B cell (primary cell): Measurements from ENCODE around the gene CACNA2D1. TPM values are rescaled to one million over a fixed set of nuclear protein-coding genes. Genes with fewer than 3 reads are reported as not detected.

ENCODE experiments used
- ATAC-seq: fragments of 200-7000 bp; cut with Tn5 transposase; one replicate; pipeline ENCODE4 v1.10.0; 2021; ENCODE audit warnings: low read depth, mild to moderate bottlenecking, moderate number of reproducible peaks, moderate library complexity
- CTCF ChIA-PET: fragments of 350-600 bp; sonication (Branson Sonifier 250); formaldehyde crosslinking; loops from one replicate; lab custom pipeline; 2021; ENCODE audit warnings: antibody characterized with exemption, inconsistent platforms; lab: Charles Lee
- POLR2A ChIA-PET: fragments of 350-600 bp; sonication (Branson Sonifier 250); formaldehyde crosslinking; loops from one replicate; lab custom pipeline; 2021; ENCODE audit warnings: antibody characterized with exemption; lab: Charles Lee
- DNase-seq: peaks from one replicate; pipeline ENCODE4 v3.0.0; 2013
- H2AFZ ChIP-seq: 2 replicates; pipeline ENCODE4 v1.6.1; 2012; ENCODE audit warnings: mild to moderate bottlenecking, low read depth, low read length; ENCODE audit not compliant: insufficient read depth, poor library complexity, severe bottlenecking
- H3K27ac ChIP-seq, 2 donors: 1 replicate in 1 of 2; 2 replicates in 1 of 2; pipeline ENCODE4 v1.5.1; 2012 to 2013; ENCODE audit warnings: low read length in 2 of 2, mild to moderate bottlenecking in 2 of 2, moderate library complexity in 1 of 2
- H3K27me3 ChIP-seq, 4 experiments: fragments of 200-600 bp in 1 of 4; sonication (generic) in 1 of 4; replicated peaks in 1 of 4; 1 replicate in 2 of 4; 2 replicates in 2 of 4; pipeline versions ENCODE4 v1.6.1 to v1.7.0; 2013 to 2016; ENCODE audit warnings: low read length in 3 of 4, mild to moderate bottlenecking in 2 of 4, mixed read lengths in 1 of 4, moderate library complexity in 1 of 4; ENCODE audit not compliant: insufficient read depth in 4 of 4, control insufficient read depth in 3 of 4; ENCODE audit errors: control extremely low read depth in 1 of 4
- H3K36me3 ChIP-seq, 2 experiments: replicated peaks in 1 of 2; 1 replicate in 1 of 2; 2 replicates in 1 of 2; pipeline versions ENCODE4 v1.6.1 to v1.7.1; 2013; ENCODE audit warnings: low read length in 1 of 2; ENCODE audit not compliant: insufficient read depth in 2 of 2, control insufficient read depth in 1 of 2; ENCODE audit errors: control extremely low read depth in 1 of 2, extremely low read depth in 1 of 2
- H3K4me1 ChIP-seq, 2 donors: fragments of 200-600 bp in 1 of 2; sonication (generic) in 1 of 2; 1 replicate in 1 of 2; 2 replicates in 1 of 2; pipeline versions ENCODE4 v1.5.1 to v1.6.1; 2013 to 2017; ENCODE audit warnings: low read length in 2 of 2; ENCODE audit not compliant: control insufficient read depth in 2 of 2, insufficient read depth in 2 of 2
- H3K4me2 ChIP-seq: replicated peaks from 2 replicates; pipeline ENCODE3; 2012; ENCODE audit warnings: mild to moderate bottlenecking, low read depth, low read length; ENCODE audit not compliant: poor library complexity, severe bottlenecking
- H3K4me3 ChIP-seq, 5 experiments: fragments of 200-600 bp in 1 of 5; sonication (generic) in 1 of 5; 1 replicate in 3 of 5; 2 replicates in 2 of 5; pipeline versions ENCODE4 v1.5.1 to v1.7.0; 2011 to 2016; ENCODE audit warnings: low read length in 4 of 5, mild to moderate bottlenecking in 4 of 5, low read depth in 2 of 5, control low read depth in 1 of 5, moderate library complexity in 1 of 5; ENCODE audit not compliant: insufficient read depth in 1 of 5; ENCODE audit errors: control extremely low read depth in 1 of 5, extremely low read depth in 1 of 5
- H3K79me2 ChIP-seq: fragments of 200-600 bp; sonication (generic); one replicate; pipeline ENCODE4 v1.6.0; 2016; ENCODE audit warnings: low read length; ENCODE audit not compliant: control insufficient read depth, insufficient read depth
- H3K9ac ChIP-seq: fragments of 200-600 bp; sonication (generic); 2 replicates; pipeline ENCODE4 v1.6.1; 2017; ENCODE audit warnings: mild to moderate bottlenecking, low read length, moderate library complexity
- H3K9me3 ChIP-seq, 3 donors: one replicate each; pipeline versions ENCODE4 v1.6.1 to v1.7.1; 2013; ENCODE audit warnings: low read length in 2 of 3; ENCODE audit not compliant: control insufficient read depth in 2 of 3, insufficient read depth in 1 of 3; ENCODE audit errors: control extremely low read depth in 1 of 3
- H4K20me1 ChIP-seq: 2 replicates; pipeline ENCODE4 v1.6.0; 2012; ENCODE audit warnings: mild to moderate bottlenecking, low read length; ENCODE audit not compliant: insufficient read depth, control insufficient read depth, poor library complexity, severe bottlenecking
- H3K27ac Mint-ChIP-seq: one replicate; pipeline ENCODE4 v1.8.0; 2021; ENCODE audit warnings: mixed read lengths
- H3K27me3 Mint-ChIP-seq: one replicate; pipeline ENCODE4 v1.8.0; 2021; ENCODE audit warnings: mixed read lengths
- H3K4me1 Mint-ChIP-seq: one replicate; pipeline ENCODE4 v1.8.0; 2021; ENCODE audit warnings: mixed read lengths
- H3K4me3 Mint-ChIP-seq: one replicate; pipeline ENCODE4 v1.8.0; 2021; ENCODE audit warnings: mixed read lengths
- H3K9me3 Mint-ChIP-seq: one replicate; pipeline ENCODE4 v1.8.0; 2022; ENCODE audit warnings: mixed read lengths; ENCODE audit not compliant: insufficient read depth
- EZH2 ChIP-seq: IDR thresholded peaks from 2 replicates; pipeline ENCODE4 v1.6.1; 2012; ENCODE audit warnings: borderline replicate concordance, low read depth, mild to moderate bottlenecking, moderate library complexity, low read length; ENCODE audit not compliant: insufficient read depth, poor library complexity, severe bottlenecking
- WGBS: methylation state at CpG from one replicate; pipeline ENCODE4 v1.1.5; 2013; ENCODE audit warnings: missing lambda C conversion rate; ENCODE audit not compliant: insufficient coverage; 5-methylcytosine and 5-hydroxymethylcytosine counted together
- intact Hi-C: fragments of 100-400 bp; cut with micrococcal nuclease; formaldehyde crosslinking; loops from one replicate; pipeline ENCODE4 v1.10.0; 2022
- polyA plus RNA-seq: library from polyadenylated mRNA; depleted of rRNA; stranded (reverse); fragments of >200 nt; gene quantifications from 2 replicates; pipeline ENCODE4 v1.2.3, GENCODE V29; 2012
- total RNA-seq, 2 donors: library from RNA; stranded (reverse); fragments of 120-200 nt in 1 of 2; gene quantifications; 1 replicate in 1 of 2; 2 replicates in 1 of 2; pipeline versions ENCODE4 v1.2.3 to v1.2.4, GENCODE V29; 2013 to 2022
- TF ChIP-seq, protein P1 (sequence below): fragments of 200-600 bp; IDR thresholded peaks from one replicate; pipeline ENCODE4 v1.8.0; 2022; ENCODE audit warnings: antibody characterized with exemption, mild to moderate bottlenecking

CACNA2D1 gene
- total and polyA plus RNA-seq, 2 donors (not counting 1 experiment from before 2014, with no cell fraction given), result not detected

DNA sequence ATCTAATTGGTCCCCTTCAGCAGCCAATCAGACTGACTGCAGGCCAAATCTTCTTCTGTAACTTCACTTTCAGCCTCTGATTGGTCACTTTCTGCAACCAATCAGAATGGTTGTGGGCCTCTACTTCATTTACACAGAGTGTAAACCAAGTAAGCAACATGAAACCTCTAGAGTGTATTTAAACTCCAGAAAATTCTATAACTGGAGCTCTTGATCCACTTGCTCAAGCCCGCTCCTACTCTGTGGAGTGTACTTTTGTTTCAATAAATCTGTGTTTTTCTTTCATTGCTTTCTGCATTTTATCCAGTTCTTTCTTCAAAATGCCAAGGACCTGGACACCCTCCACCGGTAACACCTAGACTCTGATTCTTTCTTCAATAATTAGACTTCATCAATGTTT is 319.1 kb downstream of the CACNA2D1 start:
- DNase-seq, result no peak
- H3K9ac ChIP-seq, result no peak overlapping the region
- peaks cover 0 to 4% (median 0%) of the 10 kb centered on the region in 3 donors for H3K9me3 ChIP-seq
- intact Hi-C loops, result no loop called here
- H3K79me2 ChIP-seq, result no peaks in the 10 kb centered on the region
- no peak overlapping the region for H2AFZ ChIP-seq
- TF ChIP-seq, protein P1, sequence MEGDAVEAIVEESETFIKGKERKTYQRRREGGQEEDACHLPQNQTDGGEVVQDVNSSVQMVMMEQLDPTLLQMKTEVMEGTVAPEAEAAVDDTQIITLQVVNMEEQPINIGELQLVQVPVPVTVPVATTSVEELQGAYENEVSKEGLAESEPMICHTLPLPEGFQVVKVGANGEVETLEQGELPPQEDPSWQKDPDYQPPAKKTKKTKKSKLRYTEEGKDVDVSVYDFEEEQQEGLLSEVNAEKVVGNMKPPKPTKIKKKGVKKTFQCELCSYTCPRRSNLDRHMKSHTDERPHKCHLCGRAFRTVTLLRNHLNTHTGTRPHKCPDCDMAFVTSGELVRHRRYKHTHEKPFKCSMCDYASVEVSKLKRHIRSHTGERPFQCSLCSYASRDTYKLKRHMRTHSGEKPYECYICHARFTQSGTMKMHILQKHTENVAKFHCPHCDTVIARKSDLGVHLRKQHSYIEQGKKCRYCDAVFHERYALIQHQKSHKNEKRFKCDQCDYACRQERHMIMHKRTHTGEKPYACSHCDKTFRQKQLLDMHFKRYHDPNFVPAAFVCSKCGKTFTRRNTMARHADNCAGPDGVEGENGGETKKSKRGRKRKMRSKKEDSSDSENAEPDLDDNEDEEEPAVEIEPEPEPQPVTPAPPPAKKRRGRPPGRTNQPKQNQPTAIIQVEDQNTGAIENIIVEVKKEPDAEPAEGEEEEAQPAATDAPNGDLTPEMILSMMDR, result no peak
- no peak for TF ChIP-seq EZH2
- H3K4me1 ChIP-seq, result no peaks in the 10 kb centered on the region
- no peaks in the 10 kb centered on the region for H3K4me1 Mint-ChIP-seq
- peaks cover 2% of the 10 kb centered on the region for H3K9me3 Mint-ChIP-seq
- H3K27ac ChIP-seq, result no peak overlapping the region
- H3K4me3 Mint-ChIP-seq, result no peak overlapping the region
- no peaks in the 10 kb centered on the region for H3K36me3 ChIP-seq
- no CpG with 5 or more reads among the region's 2 CpGs for WGBS
- no peaks in the 10 kb centered on the region for H3K27me3 Mint-ChIP-seq
- POLR2A ChIA-PET, result no interaction called here
- no peak overlapping the region for H3K27ac Mint-ChIP-seq
- ATAC-seq, result no peak
- no peaks in the 10 kb centered on the region for H3K27me3 ChIP-seq
- H3K4me2 ChIP-seq, result no peak overlapping the region
- H4K20me1 ChIP-seq, result no peaks in the 10 kb centered on the region
- CTCF ChIA-PET, result no interaction called here
- no peak overlapping the region for H3K4me3 ChIP-seq

DNA sequence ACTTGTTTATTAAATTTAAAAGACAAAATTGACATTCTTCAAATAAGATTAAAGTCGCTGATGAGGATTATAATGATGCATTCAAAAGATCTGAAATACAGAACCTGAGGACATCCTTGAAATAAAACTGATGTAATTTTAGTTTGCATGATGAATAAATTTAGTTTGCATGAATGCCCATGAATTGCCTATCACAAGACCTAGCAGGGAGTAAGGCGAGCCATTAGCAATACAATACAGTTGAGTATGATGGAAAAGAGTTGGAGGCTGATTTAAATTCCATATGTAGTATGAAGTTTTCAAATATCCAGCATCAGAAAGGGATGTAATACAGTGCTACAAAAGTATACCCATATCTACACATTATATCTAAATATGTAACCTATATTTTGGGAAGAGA is 321.3 kb downstream of the CACNA2D1 start:
- H3K79me2 ChIP-seq, result no peaks in the 10 kb centered on the region
- H3K4me3 ChIP-seq, result no peak overlapping the region
- Mint-ChIP-seq H3K9me3 (peaks cover 2% of the 10 kb centered on the region), H3K27ac (no peak overlapping the region), H3K27me3 (no peaks in the 10 kb centered on the region), H3K4me1 (no peaks in the 10 kb centered on the region), H3K4me3 (no peak overlapping the region)
- H3K9ac ChIP-seq, result no peak overlapping the region
- H2AFZ ChIP-seq, result no peak overlapping the region
- H3K36me3 ChIP-seq, result no peaks in the 10 kb centered on the region
- no peak overlapping the region for H3K4me2 ChIP-seq
- no peaks in the 10 kb centered on the region for H3K27me3 ChIP-seq
- no peaks in the 10 kb centered on the region for H3K4me1 ChIP-seq
- DNase-seq, result no peak
- ChIA-PET CTCF (no interaction called here), POLR2A (no interaction called here)
- ATAC-seq, result no peak
- intact Hi-C loops, result no loop called here
- H3K27ac ChIP-seq, result no peak overlapping the region
- H4K20me1 ChIP-seq, result no peaks in the 10 kb centered on the region
- TF ChIP-seq EZH2, result no peak
- TF ChIP-seq, protein P1, result no peak
- peaks cover 0 to 4% (median 0%) of the 10 kb centered on the region in 3 donors for H3K9me3 ChIP-seq
- WGBS, result no CpG with 5 or more reads among the region's 2 CpGs
